Smooth muscle cell (in vitro differentiated cells): ENCODE data around the gene RPS6KA2. TPM values are rescaled to one million over a fixed set of nuclear protein-coding genes. Genes with fewer than 3 reads are reported as not detected.

Experiments
- DNase-seq: peaks from one replicate; lab custom pipeline; 2025; ENCODE audit not compliant: unreplicated experiment; lab: John Stamatoyannopoulos, UW
- H2AFZ ChIP-seq: fragments of 200-600 bp; sonication (generic); 2 replicates; pipeline ENCODE4 v1.6.0; 2016; ENCODE audit warnings: antibody characterized with exemption, low read depth, mild to moderate bottlenecking
- H3F3A ChIP-seq: fragments of 200-600 bp; sonication (generic); 2 replicates; pipeline ENCODE4 v1.6.0; 2017; ENCODE audit warnings: antibody characterized with exemption, low read depth
- H3K27ac ChIP-seq: fragments of 200-600 bp; sonication (generic); 2 replicates; pipeline ENCODE4 v1.5.1; 2016; ENCODE audit warnings: low read depth, mild to moderate bottlenecking
- H3K27me3 ChIP-seq: fragments of 200-600 bp; sonication (generic); 2 replicates; pipeline ENCODE4 v1.6.1; 2016; ENCODE audit warnings: low read depth, mild to moderate bottlenecking
- H3K36me3 ChIP-seq: fragments of 200-600 bp; sonication (generic); 2 replicates; pipeline ENCODE4 v1.5.1; 2016; ENCODE audit warnings: low read depth
- H3K4me1 ChIP-seq: fragments of 200-600 bp; sonication (generic); 2 replicates; pipeline ENCODE4 v1.5.1; 2016; ENCODE audit warnings: low read depth
- H3K4me2 ChIP-seq: fragments of 200-600 bp; sonication (generic); 2 replicates; pipeline ENCODE4 v1.6.0; 2016; ENCODE audit warnings: mild to moderate bottlenecking
- H3K4me3 ChIP-seq: fragments of 200-600 bp; sonication (generic); 2 replicates; pipeline ENCODE4 v1.5.1; 2016; ENCODE audit warnings: mild to moderate bottlenecking
- H3K79me2 ChIP-seq: fragments of 200-600 bp; sonication (generic); 2 replicates; pipeline ENCODE4 v1.6.0; 2016; ENCODE audit warnings: low read depth, mild to moderate bottlenecking
- H3K9ac ChIP-seq: fragments of 200-600 bp; sonication (generic); 2 replicates; pipeline ENCODE4 v1.6.0; 2016; ENCODE audit warnings: low read depth
- H3K9me3 ChIP-seq: fragments of 200-600 bp; sonication (generic); replicated peaks from 2 replicates; pipeline ENCODE4 v1.5.1; 2016; ENCODE audit warnings: low read depth
- H4K20me1 ChIP-seq: fragments of 200-600 bp; sonication (generic); 2 replicates; pipeline ENCODE4 v1.6.0; 2016; ENCODE audit warnings: low read depth
- CTCF ChIP-seq: fragments of 200-600 bp; sonication (generic); IDR thresholded peaks from 2 replicates; pipeline ENCODE4 v1.5.1; 2017; ENCODE audit warnings: borderline replicate concordance, mild to moderate bottlenecking, antibody characterized with exemption; ENCODE audit not compliant: insufficient read depth, poor library complexity, severe bottlenecking
- WGBS: methylation state at CpG from one replicate; pipeline ENCODE4 v1.1.7; 2016; ENCODE audit warnings: low lambda C conversion rate; 5-methylcytosine and 5-hydroxymethylcytosine counted together
- polyA plus RNA-seq: library from polyadenylated mRNA; unstranded; fragments of >200 nt; fragmentation: Nextera tagmentation; extraction: Ambion mirVana; gene quantifications from 2 replicates; pipeline ENCODE4 v1.2.1, GENCODE V29; 2016
- total RNA-seq: library from RNA; depleted of rRNA; stranded (reverse); fragments of >200 nt; gene quantifications from 2 replicates; pipeline ENCODE4 v1.2.3, GENCODE V29; 2014

The RPS6KA2 gene
- total and polyA plus RNA-seq, 2 experiments from 2014 or later, result 7.8 to 10.4 TPM

- 76% methylated on average over 6 of the region's 6 CpGs for WGBS
- Histone ChIP-seq H3K4me1 (peaks cover 6% of the 10 kb centered on the region), H3K4me2 (no peak overlapping the region), H3K79me2 (peaks cover 10% of the 10 kb centered on the region), H3K4me3 (no peak overlapping the region), H2AFZ (no peak overlapping the region), H3K36me3 (no peaks in the 10 kb centered on the region), H3K27ac (no peak overlapping the region), H3K9me3 (no peaks in the 10 kb centered on the region), H3F3A (no peaks in the 10 kb centered on the region), H4K20me1 (no peaks in the 10 kb centered on the region), H3K27me3 (no peaks in the 10 kb centered on the region), H3K9ac (no peak overlapping the region)
- DNase-seq, result no peak
- no peak for TF ChIP-seq CTCF
Measured at GRCh38 chr6:166621114-166621540, 5.9 kb downstream of the RPS6KA2 start.

DNA sequence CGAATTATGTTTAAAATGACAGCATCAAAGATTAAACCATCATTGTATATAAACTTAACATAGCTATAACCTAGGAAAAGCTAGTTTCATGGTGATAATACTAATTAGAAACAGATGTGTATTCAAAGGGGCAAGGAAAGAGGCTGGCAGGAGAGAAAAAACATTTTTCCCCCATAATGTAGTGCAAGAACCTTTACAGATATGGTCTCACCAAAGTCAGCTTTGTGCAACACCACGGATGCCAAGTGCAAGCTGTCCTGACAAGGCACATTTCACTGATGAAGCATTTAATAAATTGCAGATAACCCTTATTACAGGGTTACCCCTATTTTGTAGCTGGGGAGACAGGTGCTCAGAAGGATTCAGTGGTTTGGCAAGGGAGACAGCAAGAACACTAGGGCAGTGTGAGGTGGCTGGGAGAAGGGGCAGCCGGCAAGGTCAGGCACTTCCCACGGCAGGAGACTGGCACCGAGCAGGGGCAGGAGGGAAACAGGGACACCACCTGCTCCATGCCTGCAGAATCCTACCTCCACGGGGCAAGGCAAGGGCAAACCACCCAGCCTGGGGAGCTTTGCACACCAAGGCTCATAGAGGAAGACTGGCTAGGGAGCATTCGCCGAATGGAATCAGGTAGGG, 6.5 kb downstream of the RPS6KA2 start:
- H3F3A ChIP-seq, result no peaks in the 10 kb centered on the region
- WGBS, result 71% methylated on average over 8 of the region's 8 CpGs
- H3K4me2 ChIP-seq, result peak overlapping the region; percentile 34
- H3K27ac ChIP-seq, result peak overlapping the region; percentile 73
- H3K36me3 ChIP-seq, result no peaks in the 10 kb centered on the region
- no peaks in the 10 kb centered on the region for H3K27me3 ChIP-seq
- DNase-seq, result no peak
- no peaks in the 10 kb centered on the region for H3K9me3 ChIP-seq
- no peak overlapping the region for H2AFZ ChIP-seq
- TF ChIP-seq CTCF, result no peak
- peaks cover 6% of the 10 kb centered on the region for H3K4me1 ChIP-seq
- no peak overlapping the region for H3K4me3 ChIP-seq
- no peak overlapping the region for H3K9ac ChIP-seq
- H3K79me2 ChIP-seq, result peaks cover 16% of the 10 kb centered on the region
- H4K20me1 ChIP-seq, result no peaks in the 10 kb centered on the region

DNA sequence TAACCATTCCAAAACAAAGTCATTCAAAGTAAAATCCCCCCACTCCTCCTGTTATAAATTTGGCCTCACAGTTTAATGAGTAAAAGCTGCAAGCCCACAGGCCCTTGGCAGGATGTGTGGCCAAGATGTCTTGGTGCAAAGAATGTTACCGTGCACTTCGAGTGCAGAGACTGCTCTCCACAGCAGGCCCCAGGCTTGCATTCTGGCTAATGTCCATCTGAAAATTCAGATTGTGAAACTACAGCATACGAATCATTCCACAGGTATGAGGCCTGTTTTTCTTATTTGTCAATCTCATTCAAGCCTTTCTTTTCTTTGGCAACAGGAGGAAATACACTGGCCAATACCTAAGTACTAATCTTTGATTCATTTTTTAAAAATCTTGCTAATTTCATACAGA, 7.1 kb downstream of the RPS6KA2 start:
- Histone ChIP-seq H4K20me1 (no peaks in the 10 kb centered on the region), H3K27ac (peak overlapping the region; percentile 73), H3K9me3 (no peaks in the 10 kb centered on the region), H3K4me2 (peak overlapping the region; percentile 34), H3F3A (no peaks in the 10 kb centered on the region), H3K4me1 (peaks cover 6% of the 10 kb centered on the region), H3K27me3 (no peaks in the 10 kb centered on the region), H3K4me3 (no peak overlapping the region), H3K9ac (no peak overlapping the region), H2AFZ (no peak overlapping the region), H3K79me2 (peaks cover 18% of the 10 kb centered on the region), H3K36me3 (no peaks in the 10 kb centered on the region)
- TF ChIP-seq CTCF, result no peak
- 9% methylated on average over 3 of the region's 3 CpGs for WGBS
- DNase-seq, result no peak
